ENCODE results near the gene MPC1. TPM values are rescaled to one million over a fixed set of nuclear protein-coding genes. Genes with fewer than 3 reads are reported as not detected.

MPC1 gene
- polyA plus RNA-seq, 1 donor from 2014 or later, result 112 TPM

- Histone ChIP-seq H2AFZ (ENCODE audit: low read depth, low read length) (no peak overlapping the region), H3F3A (ENCODE audit: insufficient read depth, low read length, poor library complexity, severe bottlenecking) (no peaks in the 10 kb centered on the region), H3K27me3 (ENCODE audit: insufficient read depth, low read depth, low read length) (no peaks in the 10 kb centered on the region), H3K4me3 (ENCODE audit: low read length) (no peak overlapping the region), H3K27ac (ENCODE audit: low read length) (no peak overlapping the region), H3K9me2 (ENCODE audit: insufficient read depth, low read length) (no peaks in the 10 kb centered on the region), H3K9ac (ENCODE audit: low read length) (no peak overlapping the region), H3K79me2 (replicated peaks; ENCODE audit: insufficient read depth, low read length) (peaks cover 24% of the 10 kb centered on the region), H4K20me1 (ENCODE audit: insufficient read depth) (no peaks in the 10 kb centered on the region), H3K9me3 (ENCODE audit: low read length) (no peaks in the 10 kb centered on the region), H3K4me2 (ENCODE audit: low read length) (no peak overlapping the region), H3K36me3 (ENCODE audit: insufficient read depth, low read length) (no peaks in the 10 kb centered on the region)
- no peak for TF ChIP-seq RAD21 (conservative IDR thresholded peaks at IDR 0.05)
- TF ChIP-seq, protein P1, sequence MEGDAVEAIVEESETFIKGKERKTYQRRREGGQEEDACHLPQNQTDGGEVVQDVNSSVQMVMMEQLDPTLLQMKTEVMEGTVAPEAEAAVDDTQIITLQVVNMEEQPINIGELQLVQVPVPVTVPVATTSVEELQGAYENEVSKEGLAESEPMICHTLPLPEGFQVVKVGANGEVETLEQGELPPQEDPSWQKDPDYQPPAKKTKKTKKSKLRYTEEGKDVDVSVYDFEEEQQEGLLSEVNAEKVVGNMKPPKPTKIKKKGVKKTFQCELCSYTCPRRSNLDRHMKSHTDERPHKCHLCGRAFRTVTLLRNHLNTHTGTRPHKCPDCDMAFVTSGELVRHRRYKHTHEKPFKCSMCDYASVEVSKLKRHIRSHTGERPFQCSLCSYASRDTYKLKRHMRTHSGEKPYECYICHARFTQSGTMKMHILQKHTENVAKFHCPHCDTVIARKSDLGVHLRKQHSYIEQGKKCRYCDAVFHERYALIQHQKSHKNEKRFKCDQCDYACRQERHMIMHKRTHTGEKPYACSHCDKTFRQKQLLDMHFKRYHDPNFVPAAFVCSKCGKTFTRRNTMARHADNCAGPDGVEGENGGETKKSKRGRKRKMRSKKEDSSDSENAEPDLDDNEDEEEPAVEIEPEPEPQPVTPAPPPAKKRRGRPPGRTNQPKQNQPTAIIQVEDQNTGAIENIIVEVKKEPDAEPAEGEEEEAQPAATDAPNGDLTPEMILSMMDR (IDR thresholded peaks at IDR 0.05; ENCODE audit: poor library complexity, severe bottlenecking), result no peak
- TF ChIP-seq, protein P2, sequence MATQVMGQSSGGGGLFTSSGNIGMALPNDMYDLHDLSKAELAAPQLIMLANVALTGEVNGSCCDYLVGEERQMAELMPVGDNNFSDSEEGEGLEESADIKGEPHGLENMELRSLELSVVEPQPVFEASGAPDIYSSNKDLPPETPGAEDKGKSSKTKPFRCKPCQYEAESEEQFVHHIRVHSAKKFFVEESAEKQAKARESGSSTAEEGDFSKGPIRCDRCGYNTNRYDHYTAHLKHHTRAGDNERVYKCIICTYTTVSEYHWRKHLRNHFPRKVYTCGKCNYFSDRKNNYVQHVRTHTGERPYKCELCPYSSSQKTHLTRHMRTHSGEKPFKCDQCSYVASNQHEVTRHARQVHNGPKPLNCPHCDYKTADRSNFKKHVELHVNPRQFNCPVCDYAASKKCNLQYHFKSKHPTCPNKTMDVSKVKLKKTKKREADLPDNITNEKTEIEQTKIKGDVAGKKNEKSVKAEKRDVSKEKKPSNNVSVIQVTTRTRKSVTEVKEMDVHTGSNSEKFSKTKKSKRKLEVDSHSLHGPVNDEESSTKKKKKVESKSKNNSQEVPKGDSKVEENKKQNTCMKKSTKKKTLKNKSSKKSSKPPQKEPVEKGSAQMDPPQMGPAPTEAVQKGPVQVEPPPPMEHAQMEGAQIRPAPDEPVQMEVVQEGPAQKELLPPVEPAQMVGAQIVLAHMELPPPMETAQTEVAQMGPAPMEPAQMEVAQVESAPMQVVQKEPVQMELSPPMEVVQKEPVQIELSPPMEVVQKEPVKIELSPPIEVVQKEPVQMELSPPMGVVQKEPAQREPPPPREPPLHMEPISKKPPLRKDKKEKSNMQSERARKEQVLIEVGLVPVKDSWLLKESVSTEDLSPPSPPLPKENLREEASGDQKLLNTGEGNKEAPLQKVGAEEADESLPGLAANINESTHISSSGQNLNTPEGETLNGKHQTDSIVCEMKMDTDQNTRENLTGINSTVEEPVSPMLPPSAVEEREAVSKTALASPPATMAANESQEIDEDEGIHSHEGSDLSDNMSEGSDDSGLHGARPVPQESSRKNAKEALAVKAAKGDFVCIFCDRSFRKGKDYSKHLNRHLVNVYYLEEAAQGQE (IDR thresholded peaks at IDR 0.05; ENCODE audit: borderline replicate concordance), result no peak
- no peak for TF ChIP-seq EZH2 (IDR thresholded peaks at IDR 0.05; ENCODE audit: borderline replicate concordance, insufficient read depth, low read length, poor library complexity, severe bottlenecking)
- no peak for TF ChIP-seq TAF1 (IDR thresholded peaks at IDR 0.05; ENCODE audit: low read depth)
- TF ChIP-seq MXI1 (conservative IDR thresholded peaks at IDR 0.05; ENCODE audit: poor library complexity, severe bottlenecking), result no peak
- no peak for TF ChIP-seq SMC3 (conservative IDR thresholded peaks at IDR 0.05; ENCODE audit: poor library complexity)
- no peak for TF ChIP-seq POLR2AphosphoS5 (IDR thresholded peaks at IDR 0.05)
- no peak for TF ChIP-seq EP300 (conservative IDR thresholded peaks at IDR 0.05; ENCODE audit: poor library complexity, severe bottlenecking)
Observed at GRCh38 chr6:166333172-166333995, 49.4 kb downstream of the MPC1 start.

DNA sequence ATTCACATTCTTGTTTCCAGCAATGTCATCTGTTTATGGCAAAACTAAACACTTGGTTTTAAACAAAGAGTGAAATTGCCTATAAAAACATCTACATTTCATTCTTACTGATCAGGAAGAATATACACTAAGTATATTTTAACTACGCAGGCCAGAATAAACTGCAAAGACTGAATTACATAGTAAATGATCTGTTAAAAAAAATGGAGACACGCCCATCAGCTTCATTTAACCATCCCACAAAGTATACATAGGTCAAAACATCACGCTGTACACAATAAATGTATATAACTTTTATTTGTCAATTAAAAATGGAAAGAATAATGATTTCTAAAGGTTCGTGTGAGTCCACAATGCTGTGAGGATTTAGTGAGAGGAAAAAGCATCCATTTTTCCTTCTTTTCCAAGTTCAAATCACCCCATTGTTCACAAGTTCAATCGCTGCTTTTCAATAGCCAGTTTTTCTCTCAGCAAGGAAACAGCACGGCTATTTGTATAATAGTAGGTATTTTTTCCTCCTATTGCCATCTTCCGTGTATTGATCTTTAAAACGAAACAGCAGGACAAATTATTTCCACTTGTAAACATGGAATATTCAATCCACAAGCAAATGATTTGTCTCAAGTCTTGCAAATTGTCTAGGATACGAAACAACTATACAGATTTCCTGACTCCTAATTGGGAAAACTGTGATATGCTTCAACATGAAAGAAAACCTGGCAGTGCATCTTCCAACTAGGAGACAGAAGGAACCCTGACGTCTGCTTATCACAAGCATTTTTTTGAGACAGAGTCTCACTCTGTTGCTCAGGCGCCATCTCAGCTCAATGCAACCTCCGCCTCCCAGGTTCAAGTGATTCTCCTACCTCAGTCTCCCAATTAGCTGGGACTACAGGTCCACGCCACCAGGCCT lies 51.0 kb downstream of the MPC1 start:
- Histone ChIP-seq H3K27me3 (ENCODE audit: insufficient read depth, low read depth, low read length) (no peaks in the 10 kb centered on the region), H3K9me2 (ENCODE audit: insufficient read depth, low read length) (no peaks in the 10 kb centered on the region), H3K9ac (ENCODE audit: low read length) (no peak overlapping the region), H3K4me2 (ENCODE audit: low read length) (no peak overlapping the region), H2AFZ (ENCODE audit: low read depth, low read length) (no peak overlapping the region), H3K36me3 (ENCODE audit: insufficient read depth, low read length) (no peaks in the 10 kb centered on the region), H3K27ac (ENCODE audit: low read length) (no peak overlapping the region), H4K20me1 (ENCODE audit: insufficient read depth) (no peaks in the 10 kb centered on the region), H3F3A (ENCODE audit: insufficient read depth, low read length, poor library complexity, severe bottlenecking) (no peaks in the 10 kb centered on the region), H3K4me3 (ENCODE audit: low read length) (no peak overlapping the region), H3K9me3 (ENCODE audit: low read length) (no peaks in the 10 kb centered on the region), H3K79me2 (replicated peaks; ENCODE audit: insufficient read depth, low read length) (peaks cover 17% of the 10 kb centered on the region)
- no peak for TF ChIP-seq RAD21 (conservative IDR thresholded peaks at IDR 0.05)
- TF ChIP-seq, protein P1 (IDR thresholded peaks at IDR 0.05; ENCODE audit: poor library complexity, severe bottlenecking), result no peak
- no peak for TF ChIP-seq EZH2 (IDR thresholded peaks at IDR 0.05; ENCODE audit: borderline replicate concordance, insufficient read depth, low read length, poor library complexity, severe bottlenecking)
- TF ChIP-seq EP300 (conservative IDR thresholded peaks at IDR 0.05; ENCODE audit: poor library complexity, severe bottlenecking), result no peak
- TF ChIP-seq MXI1 (conservative IDR thresholded peaks at IDR 0.05; ENCODE audit: poor library complexity, severe bottlenecking), result no peak
- no peak for TF ChIP-seq POLR2AphosphoS5 (IDR thresholded peaks at IDR 0.05)
- TF ChIP-seq, protein P2 (IDR thresholded peaks at IDR 0.05; ENCODE audit: borderline replicate concordance), result no peak
- TF ChIP-seq TAF1 (IDR thresholded peaks at IDR 0.05; ENCODE audit: low read depth), result no peak
- TF ChIP-seq SMC3 (conservative IDR thresholded peaks at IDR 0.05; ENCODE audit: poor library complexity), result no peak
